Measurements from ENCODE around the gene STX8. TPM values are rescaled to one million over a fixed set of nuclear protein-coding genes. Genes with fewer than 3 reads are reported as not detected.

The STX8 gene
- total RNA-seq, 2 donors from 2014 or later: 41.6 to 57.2 TPM

GRCh38 chr17:9203771-9204425 is 371.7 kb downstream of the STX8 start:
- Histone ChIP-seq H3K4me1 (peaks cover 8% of the 10 kb centered on the region), H3K4me3 (no peak overlapping the region), H3K9me3 (no peaks in the 10 kb centered on the region), H3K27me3 (no peaks in the 10 kb centered on the region), H3K9ac (ENCODE audit: low read depth in 2 of 2, low read length in 2 of 2) (no peak overlapping the region), H3K27ac (no peak overlapping the region), H3K36me3 (no peaks in the 10 kb centered on the region)
- TF ChIP-seq, protein P1, sequence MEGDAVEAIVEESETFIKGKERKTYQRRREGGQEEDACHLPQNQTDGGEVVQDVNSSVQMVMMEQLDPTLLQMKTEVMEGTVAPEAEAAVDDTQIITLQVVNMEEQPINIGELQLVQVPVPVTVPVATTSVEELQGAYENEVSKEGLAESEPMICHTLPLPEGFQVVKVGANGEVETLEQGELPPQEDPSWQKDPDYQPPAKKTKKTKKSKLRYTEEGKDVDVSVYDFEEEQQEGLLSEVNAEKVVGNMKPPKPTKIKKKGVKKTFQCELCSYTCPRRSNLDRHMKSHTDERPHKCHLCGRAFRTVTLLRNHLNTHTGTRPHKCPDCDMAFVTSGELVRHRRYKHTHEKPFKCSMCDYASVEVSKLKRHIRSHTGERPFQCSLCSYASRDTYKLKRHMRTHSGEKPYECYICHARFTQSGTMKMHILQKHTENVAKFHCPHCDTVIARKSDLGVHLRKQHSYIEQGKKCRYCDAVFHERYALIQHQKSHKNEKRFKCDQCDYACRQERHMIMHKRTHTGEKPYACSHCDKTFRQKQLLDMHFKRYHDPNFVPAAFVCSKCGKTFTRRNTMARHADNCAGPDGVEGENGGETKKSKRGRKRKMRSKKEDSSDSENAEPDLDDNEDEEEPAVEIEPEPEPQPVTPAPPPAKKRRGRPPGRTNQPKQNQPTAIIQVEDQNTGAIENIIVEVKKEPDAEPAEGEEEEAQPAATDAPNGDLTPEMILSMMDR (IDR thresholded peaks at IDR 0.05): no peak
- no peak for DNase-seq
- intact Hi-C loops (cut with DNase I): no loop called here

DNA sequence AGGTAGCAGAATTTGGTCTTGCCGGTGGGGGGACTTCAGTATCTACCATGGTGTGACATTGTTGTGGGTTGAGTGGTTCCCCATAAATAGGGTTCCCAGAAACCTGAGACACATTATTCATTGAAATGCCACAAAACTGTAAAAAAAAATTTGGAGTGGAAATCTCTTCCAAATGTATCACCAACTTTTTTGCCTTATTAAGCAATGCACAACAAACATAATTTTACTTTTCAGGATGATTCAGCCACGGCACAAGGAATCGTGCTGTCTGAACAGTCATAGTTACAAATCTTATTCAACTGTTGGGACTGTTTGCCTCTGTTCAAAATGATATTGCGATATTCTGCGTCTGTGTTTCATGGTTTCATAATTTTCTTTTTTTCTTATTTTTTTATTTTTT is 373.1 kb downstream of the STX8 start:
- intact Hi-C loops (cut with DNase I): no loop called here

DNA sequence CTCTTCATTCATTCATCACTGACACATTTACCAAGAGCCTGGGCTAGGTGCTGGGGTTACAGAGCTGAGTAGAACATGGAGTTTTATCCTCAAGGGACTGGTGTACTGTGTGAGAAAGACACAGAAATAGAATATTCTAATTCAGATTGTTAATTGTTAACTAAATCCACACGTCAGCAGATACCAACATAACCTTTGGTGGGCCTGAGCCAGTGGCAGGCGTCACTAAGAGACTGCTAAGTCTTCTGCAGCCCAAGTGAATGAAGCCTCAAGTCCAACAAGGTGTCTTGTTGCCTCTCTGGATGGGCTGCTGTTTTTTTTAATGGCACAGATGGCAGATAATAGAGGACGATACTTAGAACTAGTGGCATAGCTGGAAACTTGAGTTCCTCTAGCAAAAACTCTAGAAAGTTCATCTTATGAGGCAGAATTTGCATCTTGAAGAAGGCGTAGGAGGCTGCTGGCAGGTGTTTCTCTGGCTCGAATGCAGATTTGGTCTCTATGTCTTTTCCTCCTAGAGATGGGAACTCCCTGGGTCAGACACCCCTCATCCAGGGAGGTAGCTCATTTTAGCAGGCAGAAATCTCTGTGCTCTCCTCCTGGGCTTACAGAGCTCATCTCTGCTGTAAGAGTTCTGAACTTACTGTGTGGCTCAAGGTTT is 374.8 kb downstream of the STX8 start:
- Histone ChIP-seq H3K27me3 (no peaks in the 10 kb centered on the region), H3K9me3 (no peaks in the 10 kb centered on the region), H3K4me1 (peaks cover 6% of the 10 kb centered on the region), H3K27ac (no peak overlapping the region), H3K9ac (ENCODE audit: low read depth in 2 of 2, low read length in 2 of 2) (no peak overlapping the region), H3K4me3 (no peak overlapping the region), H3K36me3 (no peaks in the 10 kb centered on the region)
- TF ChIP-seq, protein P1 (IDR thresholded peaks at IDR 0.05): no peak
- intact Hi-C loops (cut with DNase I): no loop called here
- DNase-seq: no peak

More for the DNA sequence above, 373.1 kb downstream of the STX8 start:
- TF ChIP-seq, protein P1 (IDR thresholded peaks at IDR 0.05): no peak
- Histone ChIP-seq H3K9ac (ENCODE audit: low read depth in 2 of 2, low read length in 2 of 2) (no peak overlapping the region), H3K4me3 (no peak overlapping the region), H3K27ac (no peak overlapping the region), H3K27me3 (no peaks in the 10 kb centered on the region), H3K4me1 (peaks cover 8% of the 10 kb centered on the region), H3K36me3 (no peaks in the 10 kb centered on the region), H3K9me3 (no peaks in the 10 kb centered on the region)
- no peak for DNase-seq

Other genes starting within 250 kb of the STX8 start
- not detected for gene CFAP52, start 822 bp upstream of the STX8 start, total RNA-seq
- 10 to 100 TPM; 14.2 to 15.6 TPM for gene USP43, start 69.7 kb upstream of the STX8 start, total RNA-seq
- gene DHRS7C, start 215.8 kb upstream of the STX8 start, total RNA-seq: under 1 TPM in 1 of 2 donors, not detected in 1; 0.40 TPM
- not detected for gene GSG1L2, start 246.3 kb upstream of the STX8 start, total RNA-seq